ENCODE results near the gene CDIP1. TPM values are rescaled to one million over a fixed set of nuclear protein-coding genes. Genes with fewer than 3 reads are reported as not detected.

The CDIP1 gene
- total RNA-seq, 1 donor from 2014 or later, result 12.9 TPM

- intact Hi-C loops (cut with micrococcal nuclease), result no loop called here
- Mint-ChIP-seq H3K4me1 (peaks cover 31% of the 10 kb centered on the region), H3K4me3 (no peak overlapping the region), H3K27ac (no peak overlapping the region), H3K9me3 (no peaks in the 10 kb centered on the region), H3K36me3 (ENCODE audit: low read depth) (peaks cover 13% of the 10 kb centered on the region), H3K27me3 (no peaks in the 10 kb centered on the region)
- ATAC-seq (ENCODE audit: low read depth), result no peak
- no peak for TF ChIP-seq CTCF (IDR thresholded peaks at IDR 0.05)
- POLR2A ChIA-PET, result interaction anchor here (1.5 kb wide), 1 partner anchor 24 kb away, joined by 8 read pairs; the partner anchor contains the start of gene HMOX2
- DNase-seq, result no peak
- CTCF ChIA-PET, result interaction anchor here (0.7 to 1.2 kb wide), 2 partner anchors 67 to 97 kb away, joined by 3 read pairs; no protein-coding TSS in a partner anchor
Measured at GRCh38 chr16:4500272-4500671, 38.3 kb downstream of the CDIP1 start.

GRCh38 chr16:4499196-4499555 lies 39.4 kb downstream of the CDIP1 start:
- Mint-ChIP-seq H3K9me3 (no peaks in the 10 kb centered on the region), H3K36me3 (ENCODE audit: low read depth) (peaks cover 13% of the 10 kb centered on the region), H3K27me3 (no peaks in the 10 kb centered on the region), H3K4me3 (no peak overlapping the region), H3K27ac (no peak overlapping the region), H3K4me1 (peaks cover 22% of the 10 kb centered on the region)
- DNase-seq, result no peak
- ATAC-seq (ENCODE audit: low read depth), result no peak
- CTCF ChIA-PET, result no interaction called here
- POLR2A ChIA-PET, result no interaction called here
- intact Hi-C loops (cut with micrococcal nuclease), result no loop called here
- TF ChIP-seq CTCF (IDR thresholded peaks at IDR 0.05), result no peak

GRCh38 chr16:4498546-4499195 lies 39.9 kb downstream of the CDIP1 start:
- Mint-ChIP-seq H3K9me3 (no peaks in the 10 kb centered on the region), H3K36me3 (ENCODE audit: low read depth) (peaks cover 13% of the 10 kb centered on the region)
- intact Hi-C loops (cut with micrococcal nuclease), result no loop called here

GRCh38 chr16:4496305-4496704 lies 42.3 kb downstream of the CDIP1 start:
- ChIA-PET CTCF (no interaction called here), POLR2A (interaction anchor here (0.6 to 0.7 kb wide), 2 partner anchors 46 to 537 kb away, joined by 3 to 5 read pairs; partner anchors contain the start of gene NAGPA)
- no peaks in the 10 kb centered on the region for H3K9me3 Mint-ChIP-seq
- H3K4me1 Mint-ChIP-seq, result peaks cover 8% of the 10 kb centered on the region
- no peak for TF ChIP-seq CTCF (IDR thresholded peaks at IDR 0.05)
- DNase-seq, result no peak
- no peak for ATAC-seq (ENCODE audit: low read depth)
- H3K27ac Mint-ChIP-seq, result no peak overlapping the region
- H3K27me3 Mint-ChIP-seq, result no peaks in the 10 kb centered on the region
- intact Hi-C loops (cut with micrococcal nuclease), result no loop called here
- H3K36me3 Mint-ChIP-seq (ENCODE audit: low read depth), result peaks cover 19% of the 10 kb centered on the region
- H3K4me3 Mint-ChIP-seq, result no peak overlapping the region

More at GRCh38 chr16:4498546-4499195, 39.9 kb downstream of the CDIP1 start:
- ATAC-seq (ENCODE audit: low read depth) (no peak), DNase-seq (no peak)
- no peak for TF ChIP-seq CTCF (IDR thresholded peaks at IDR 0.05)
- Mint-ChIP-seq H3K27me3 (no peaks in the 10 kb centered on the region), H3K4me3 (no peak overlapping the region), H3K27ac (no peak overlapping the region), H3K4me1 (peaks cover 17% of the 10 kb centered on the region)
- POLR2A ChIA-PET, result no interaction called here
- CTCF ChIA-PET, result no interaction called here

- Mint-ChIP-seq H3K4me1 (peaks cover 8% of the 10 kb centered on the region), H3K27me3 (no peaks in the 10 kb centered on the region), H3K36me3 (ENCODE audit: low read depth) (peaks cover 20% of the 10 kb centered on the region), H3K4me3 (no peak overlapping the region), H3K9me3 (no peaks in the 10 kb centered on the region), H3K27ac (no peak overlapping the region)
- DNase-seq (no peak), ATAC-seq (ENCODE audit: low read depth) (no peak)
- TF ChIP-seq CTCF (IDR thresholded peaks at IDR 0.05), result no peak
- intact Hi-C loops (cut with micrococcal nuclease), result no loop called here
- POLR2A ChIA-PET, result interaction anchor here (0.7 kb wide), 1 partner anchor 47 kb away, joined by 5 read pairs; no protein-coding TSS in a partner anchor
- CTCF ChIA-PET, result no interaction called here
Measured at GRCh38 chr16:4495766-4496165, 42.8 kb downstream of the CDIP1 start.
